H1 (cell line): ENCODE results near the gene ANGPTL8. TPM values are rescaled to one million over a fixed set of nuclear protein-coding genes. Genes with fewer than 3 reads are reported as not detected.

ENCODE experiments used
- CTCF ChIA-PET: fragments of 300-600 bp; sonication (Branson Sonifier 250); formaldehyde crosslinking; loops from one replicate; lab custom pipeline; 2021; ENCODE audit not compliant: partially characterized antibody; lab: Charles Lee
- POLR2A ChIA-PET: fragments of 300-600 bp; sonication (Branson Sonifier 250); formaldehyde crosslinking; loops from one replicate; lab custom pipeline; 2021; ENCODE audit warnings: inconsistent platforms; ENCODE audit not compliant: partially characterized antibody; lab: Charles Lee
- DNase-seq, 2 experiments: peaks; one replicate each; pipeline versions ENCODE4 v3.0.0 to v3.0.0-alpha.2; 2010 to 2022; ENCODE audit warnings: low spot score in 2 of 2, low read depth in 1 of 2, mixed read lengths in 1 of 2
- FAIRE-seq: peaks from 2 replicates; lab custom pipeline; 2011; peaks lifted over from hg19 to GRCh38; lab: Jason Lieb, UNC
- H2AFZ ChIP-seq: 2 replicates; pipeline ENCODE4 v1.8.1; 2012; ENCODE audit warnings: low read length, inconsistent platforms
- H2AK5ac ChIP-seq: 2 replicates; pipeline ENCODE4 v1.6.1; 2013; ENCODE audit warnings: low read depth, low read length
- H2BK120ac ChIP-seq: replicated peaks from 2 replicates; pipeline ENCODE3; 2013; ENCODE audit warnings: low read depth, low read length, inconsistent platforms
- H2BK12ac ChIP-seq: 2 replicates; pipeline ENCODE4 v1.6.1; 2013; ENCODE audit warnings: low read depth, low read length
- H2BK15ac ChIP-seq: 2 replicates; pipeline ENCODE4 v1.6.1; 2013; ENCODE audit warnings: low read length
- H2BK20ac ChIP-seq: 2 replicates; pipeline ENCODE4 v1.6.1; 2013; ENCODE audit warnings: low read length
- H2BK5ac ChIP-seq: 2 replicates; pipeline ENCODE4 v1.6.1; 2013; ENCODE audit warnings: low read depth, low read length
- H3K14ac ChIP-seq: 2 replicates; pipeline ENCODE4 v1.6.1; 2013; ENCODE audit warnings: inconsistent platforms; ENCODE audit not compliant: insufficient read length
- H3K18ac ChIP-seq: 2 replicates; pipeline ENCODE4 v1.6.1; 2013; ENCODE audit warnings: low read length; ENCODE audit errors: extremely low read depth
- H3K23ac ChIP-seq: 2 replicates; pipeline ENCODE4 v1.6.1; 2013; ENCODE audit warnings: inconsistent platforms; ENCODE audit not compliant: insufficient read length
- H3K23me2 ChIP-seq: 2 replicates; pipeline ENCODE4 v1.6.1; 2013; ENCODE audit warnings: low read depth, low read length
- H3K27ac ChIP-seq: 2 replicates; pipeline ENCODE4 v1.6.1; 2011; ENCODE audit warnings: low read depth, low read length, inconsistent platforms
- H3K27me3 ChIP-seq, 4 experiments: replicated peaks in 1 of 4; 1 replicate in 1 of 4; 2 replicates in 3 of 4; pipeline versions ENCODE4 v1.6.1 to v1.8.1; 2011 to 2013; ENCODE audit warnings: low read length in 3 of 4, mild to moderate bottlenecking in 3 of 4, inconsistent platforms in 2 of 4, mixed read lengths in 2 of 4, moderate library complexity in 1 of 4; ENCODE audit not compliant: control insufficient read depth in 3 of 4, insufficient read depth in 3 of 4; ENCODE audit errors: extremely low read depth in 1 of 4
- H3K36me3 ChIP-seq, 4 experiments: 2 replicates each; pipeline versions ENCODE4 v1.6.1 to v1.8.1; 2011 to 2013; ENCODE audit warnings: mild to moderate bottlenecking in 4 of 4, low read length in 3 of 4, moderate library complexity in 2 of 4, control low read depth in 1 of 4, inconsistent platforms in 1 of 4; ENCODE audit not compliant: insufficient read depth in 4 of 4, control insufficient read depth in 2 of 4
- H3K4ac ChIP-seq: replicated peaks from 2 replicates; pipeline ENCODE3; 2013; ENCODE audit warnings: low read length, low read depth, mixed read lengths, inconsistent platforms; ENCODE audit not compliant: insufficient read length
- H3K4me1 ChIP-seq, 4 experiments: replicated peaks in 1 of 4; 1 replicate in 1 of 4; 2 replicates in 3 of 4; pipeline versions ENCODE4 v1.6.1 to v1.8.1; 2011 to 2013; ENCODE audit warnings: low read length in 3 of 4, inconsistent platforms in 2 of 4, mixed read lengths in 1 of 4; ENCODE audit not compliant: insufficient read depth in 4 of 4, control insufficient read depth in 3 of 4
- H3K4me2 ChIP-seq, 2 experiments: 2 replicates each; pipeline versions ENCODE4 v1.6.1 to v1.8.1; 2011 to 2013; ENCODE audit warnings: low read depth in 2 of 2, low read length in 2 of 2, control low read depth in 1 of 2, inconsistent platforms in 1 of 2, mild to moderate bottlenecking in 1 of 2; ENCODE audit not compliant: insufficient read depth in 1 of 2
- H3K4me3 ChIP-seq, 4 experiments: fragments of 200-600, 300-600 bp in 1 of 4; sonication (generic), shearing (Covaris generic), sonication (Bioruptor Twin) in 1 of 4; 2 replicates each; pipeline versions ENCODE4 v1.5.1 to v1.8.1; 2011 to 2016; ENCODE audit warnings: low read length in 4 of 4, low read depth in 3 of 4, control low read depth in 2 of 4, inconsistent platforms in 2 of 4, mild to moderate bottlenecking in 2 of 4, mixed read lengths in 1 of 4, moderate library complexity in 1 of 4; ENCODE audit not compliant: insufficient read depth in 2 of 4; ENCODE audit errors: extremely low read depth in 1 of 4
- H3K56ac ChIP-seq: replicated peaks from 2 replicates; pipeline ENCODE3; 2013; ENCODE audit warnings: low read depth, mild to moderate bottlenecking, mixed read lengths, low read length, inconsistent platforms; ENCODE audit not compliant: insufficient read length
- H3K79me1 ChIP-seq: 2 replicates; pipeline ENCODE4 v1.6.1; 2013; ENCODE audit warnings: low read depth, low read length, control low read depth
- H3K79me2 ChIP-seq, 2 experiments: 2 replicates each; pipeline versions ENCODE4 v1.6.1 to v1.8.1; 2012 to 2013; ENCODE audit warnings: low read length in 2 of 2, mild to moderate bottlenecking in 2 of 2, inconsistent platforms in 1 of 2; ENCODE audit not compliant: insufficient read depth in 2 of 2, control insufficient read depth in 1 of 2
- H3K9ac ChIP-seq, 4 experiments: replicated peaks in 1 of 4; 1 replicate in 1 of 4; 2 replicates in 3 of 4; pipeline versions ENCODE4 v1.6.1 to v1.8.1; 2011 to 2013; ENCODE audit warnings: low read depth in 3 of 4, low read length in 3 of 4, control low read depth in 2 of 4, mild to moderate bottlenecking in 2 of 4, moderate library complexity in 2 of 4, inconsistent platforms in 1 of 4; ENCODE audit errors: extremely low read depth in 1 of 4
- H3K9me3 ChIP-seq, 2 experiments: 2 replicates each; pipeline versions ENCODE4 v1.6.1 to v1.8.1; 2012 to 2013; ENCODE audit warnings: mild to moderate bottlenecking in 2 of 2, moderate library complexity in 2 of 2, control low read depth in 1 of 2, inconsistent platforms in 1 of 2, low read depth in 1 of 2, low read length in 1 of 2, mixed read lengths in 1 of 2; ENCODE audit not compliant: insufficient read depth in 2 of 2
- H4K20me1 ChIP-seq, 2 experiments: replicated peaks in 1 of 2; 2 replicates each; pipeline versions ENCODE3 to v1.8.1; 2011 to 2013; ENCODE audit warnings: inconsistent platforms in 2 of 2, low read length in 2 of 2, mild to moderate bottlenecking in 1 of 2; ENCODE audit not compliant: insufficient read depth in 2 of 2, control insufficient read depth in 1 of 2
- H4K5ac ChIP-seq: 2 replicates; pipeline ENCODE4 v1.6.1; 2013; ENCODE audit warnings: low read length, low read depth, mixed read lengths, inconsistent platforms; ENCODE audit not compliant: insufficient read length
- H4K8ac ChIP-seq: 2 replicates; pipeline ENCODE4 v1.8.0; 2013; ENCODE audit warnings: mild to moderate bottlenecking, moderate library complexity, low read length, inconsistent platforms; ENCODE audit not compliant: insufficient read depth; ENCODE audit errors: extremely low read depth
- H4K91ac ChIP-seq: replicated peaks from 2 replicates; pipeline ENCODE3; 2013; ENCODE audit warnings: low read length, mixed read lengths, inconsistent platforms; ENCODE audit not compliant: insufficient read length
- RBBP5 ChIP-seq: IDR thresholded peaks from 2 replicates; pipeline ENCODE4 v1.7.1; 2012; ENCODE audit warnings: low read depth, mild to moderate bottlenecking, inconsistent platforms, low read length, moderate library complexity, borderline replicate concordance
- SAP30 ChIP-seq: fragments of 300-600 bp; sonication (generic); IDR thresholded peaks from 2 replicates; pipeline ENCODE4 v1.7.1; 2012; ENCODE audit warnings: low read length, moderate library complexity, mild to moderate bottlenecking, inconsistent platforms; ENCODE audit not compliant: insufficient read depth, insufficient replicate concordance
- ZNF274 ChIP-seq: IDR thresholded peaks from 2 replicates; pipeline ENCODE4 v1.7.0; 2012; ENCODE audit warnings: low read length, borderline replicate concordance; ENCODE audit errors: extremely low read depth
- WGBS, 2 experiments: shearing (Covaris generic) in 1 of 2; methylation state at CpG; one replicate each; pipeline versions ENCODE4 v1.1.6 to v1.1.7; 2013 to 2015; ENCODE audit warnings: low lambda C conversion rate in 2 of 2, mixed read lengths in 2 of 2, inconsistent platforms in 1 of 2, low coverage in 1 of 2, missing lambda C conversion rate in 1 of 2; ENCODE audit not compliant: insufficient replicate concordance in 2 of 2, insufficient coverage in 1 of 2, insufficient read length in 1 of 2; ENCODE audit errors: extremely low coverage in 1 of 2, missing lambda C conversion rate in 1 of 2; 5-methylcytosine and 5-hydroxymethylcytosine counted together
- polyA plus RNA-seq, 7 experiments: library from polyadenylated mRNA; depleted of rRNA in 3 of 7; stranded (reverse) in 5 of 7; unstranded in 2 of 7; fragments of >200 nt in 5 of 7; fragments of 200-250 nt in 2 of 7; gene quantifications; 1 replicate in 5 of 7; 2 replicates in 1 of 7; 4 replicates in 1 of 7; pipeline versions ENCODE4 v1.2.1 to v1.2.3, GENCODE V29; 2011 to 2013; ENCODE audit warnings: missing spikeins in 2 of 7, mixed read lengths in 2 of 7
- total RNA-seq: library from RNA; stranded (reverse); fragmentation: NEBNext Ultra II Directional; extraction: Animal tissue kit (Norgen Biotek cat#: 25700); gene quantifications from 2 replicates; pipeline ENCODE4 v1.2.1, GENCODE V29; 2021

Gene ANGPTL8
- total and polyA plus RNA-seq, 2 of the 8 experiments (the other 6 are each of a cell fraction or from before 2014, with no cell fraction given), result not detected

- Histone ChIP-seq H3K4ac (no peak overlapping the region), H3K79me1 (no peaks in the 10 kb centered on the region), H3K4me1 (no peaks in the 10 kb centered on the region), H2BK15ac (no peak overlapping the region), H2AFZ (no peak overlapping the region), H3K18ac (no peak overlapping the region), H3K23me2 (no peaks in the 10 kb centered on the region), H2BK5ac (no peak overlapping the region), H2BK12ac (no peak overlapping the region), H3K4me3 (no peak overlapping the region), H3K4me2 (no peak overlapping the region), H3K9ac (no peak overlapping the region), H3K27ac (no peak overlapping the region), H3K9me3 (no peaks in the 10 kb centered on the region), H2AK5ac (no peak overlapping the region), H3K14ac (no peak overlapping the region), H3K27me3 (no peaks in the 10 kb centered on the region), H4K5ac (no peak overlapping the region), H2BK120ac (no peak overlapping the region), H4K91ac (no peak overlapping the region)
- ChIA-PET POLR2A (interaction anchor here (0.6 to 0.7 kb wide), 2 partner anchors 11 to 363 kb away, joined by 3 read pairs; no protein-coding TSS in a partner anchor), CTCF (interaction anchor here (0.7 to 2.1 kb wide), 2 partner anchors 9 to 126 kb away, joined by 3 to 6 read pairs; no protein-coding TSS in a partner anchor)
- WGBS, 2 experiments, result 90% methylated on average over 5 of the region's 5 CpGs; no CpG with 5 or more reads in 1 of the 2 experiments
- DNase-seq, result no peak
- FAIRE-seq, result no peak
- no peak for TF ChIP-seq SAP30
- no peak for TF ChIP-seq ZNF274
- TF ChIP-seq RBBP5, result no peak
- TF ChIP-seq, all 59 proteins: peak for 0
- Histone ChIP-seq H3K36me3 (peaks cover 0 to 13% (median 10%) of the 10 kb centered on the region in 4 experiments; a peak in 5 of 8 replicates), H4K8ac (no peak overlapping the region), H4K20me1 (peaks cover 5 to 6% of the 10 kb centered on the region in 2 experiments), H3K79me2 (no peaks in the 10 kb centered on the region), H3K23ac (no peak overlapping the region), H3K56ac (no peak overlapping the region), H2BK20ac (no peak overlapping the region)
These were observed 4.8 kb upstream of the ANGPTL8 start for GRCh38 chr19:11234486-11235075.
